GM18907 (cell line): ENCODE data around the gene CRYZ.

Source experiments
- ATAC-seq: cut with Tn5 transposase; IDR thresholded peaks from one replicate; pipeline ENCODE4 v1.9.1; 2021; ENCODE audit warnings: mild to moderate bottlenecking, moderate library complexity; ENCODE audit not compliant: unreplicated experiment

Gene CRYZ

GRCh38 chr1:74731399-74732052 is 1.3 kb downstream of the CRYZ start:
- peak; percentile 49 for ATAC-seq

GRCh38 chr1:74729741-74730478 is 2.9 kb downstream of the CRYZ start:
- ATAC-seq: no peak

GRCh38 chr1:74728736-74729135 is 4.1 kb downstream of the CRYZ start:
- ATAC-seq: no peak

GRCh38 chr1:74726063-74726462 is 6.8 kb downstream of the CRYZ start:
- ATAC-seq: no peak

GRCh38 chr1:74717626-74718025 is 15.2 kb downstream of the CRYZ start:
- ATAC-seq: no peak

- no peak for ATAC-seq
Measured at GRCh38 chr1:74716822-74717221, 16.0 kb downstream of the CRYZ start.

GRCh38 chr1:74715806-74716205 is 17.0 kb downstream of the CRYZ start:
- ATAC-seq: no peak

- no peak for ATAC-seq
Measured at GRCh38 chr1:74715236-74715502, 17.7 kb downstream of the CRYZ start.

- ATAC-seq: no peak
Measured at GRCh38 chr1:74714429-74715235, 18.2 kb downstream of the CRYZ start.

GRCh38 chr1:74713849-74714248 is 19.0 kb downstream of the CRYZ start:
- no peak for ATAC-seq

GRCh38 chr1:74712881-74713280 is 20.0 kb downstream of the CRYZ start:
- no peak for ATAC-seq

GRCh38 chr1:74703386-74704182 is 29.3 kb downstream of the CRYZ start:
- ATAC-seq: no peak

- peak; percentile 56 for ATAC-seq
Measured at GRCh38 chr1:74699331-74699730, 33.5 kb downstream of the CRYZ start.

- no peak for ATAC-seq
Measured at GRCh38 chr1:74697832-74698231, 35.0 kb downstream of the CRYZ start.

- no peak for ATAC-seq
Measured at GRCh38 chr1:74693473-74693872, 39.4 kb downstream of the CRYZ start.

- no peak for ATAC-seq
Measured at GRCh38 chr1:74690909-74691308, 41.9 kb downstream of the CRYZ start.

- no peak for ATAC-seq
Measured at GRCh38 chr1:74690364-74690696, 42.5 kb downstream of the CRYZ start.

- peak; percentile 80 for ATAC-seq
Measured at GRCh38 chr1:74689621-74690363, 43.1 kb downstream of the CRYZ start.

GRCh38 chr1:74686928-74687327 is 45.9 kb downstream of the CRYZ start:
- ATAC-seq: no peak

- ATAC-seq: no peak
Measured at GRCh38 chr1:74684301-74684700, 48.5 kb downstream of the CRYZ start.

- ATAC-seq: no peak
Measured at GRCh38 chr1:74683656-74684055, 49.2 kb downstream of the CRYZ start.
